Retinal pigment epithelial cell (primary cell): ENCODE data around the gene EGLN1.
"Not testable (repeated sequence)": the region's sequence is repeated elsewhere in the genome, so short reads cannot be mapped to it uniquely, and the experiment has no call there.

Experiments
- DNase-seq: peaks from one replicate; pipeline ENCODE4 v3.0.0-alpha.2; 2010; ENCODE audit warnings: low read depth
- H3K4me3 ChIP-seq: 2 replicates; pipeline ENCODE4 v1.5.1; 2011; ENCODE audit warnings: mild to moderate bottlenecking, low read length, control low read depth, moderate library complexity
- CTCF ChIP-seq: conservative IDR thresholded peaks from 2 replicates; pipeline ENCODE4 v1.5.1; 2011; ENCODE audit warnings: low read depth, low read length, control low read depth, inconsistent platforms

Gene EGLN1

GRCh38 chr1:231421971-231422797, at the start of gene EGLN1:
Gene EGLN1 (minus strand): TSS chr1:231422287. CDS start chr1:231421888, 399 bp downstream.
- peak; percentile 80 for DNase-seq
- H3K4me3 ChIP-seq: peak within 1 kb of the TSS; percentile 89
- peak; percentile 34 for TF ChIP-seq CTCF

- not testable (repeated sequence) for DNase-seq, H3K4me3 ChIP-seq
Measured at GRCh38 chr1:231471500-231471899, 49.4 kb upstream of the EGLN1 start.

- DNase-seq, H3K4me3 ChIP-seq: not testable (repeated sequence)
Measured at GRCh38 chr1:231471027-231471426, 48.9 kb upstream of the EGLN1 start.

GRCh38 chr1:231467986-231468385, 45.9 kb upstream of the EGLN1 start:
- H3K4me3 ChIP-seq: no peak overlapping the region
- no peak for DNase-seq
- TF ChIP-seq CTCF: no peak

GRCh38 chr1:231465051-231465450, 43.0 kb upstream of the EGLN1 start:
- no peak overlapping the region for H3K4me3 ChIP-seq
- no peak for DNase-seq
- no peak for TF ChIP-seq CTCF

GRCh38 chr1:231463541-231463940, 41.5 kb upstream of the EGLN1 start:
- no peak overlapping the region for H3K4me3 ChIP-seq

GRCh38 chr1:231460614-231461013, 38.5 kb upstream of the EGLN1 start:
- H3K4me3 ChIP-seq: no peak overlapping the region
- TF ChIP-seq CTCF: no peak
- DNase-seq: no peak

More at GRCh38 chr1:231463541-231463940, 41.5 kb upstream of the EGLN1 start:
- TF ChIP-seq CTCF: no peak
- no peak for DNase-seq

- not testable (repeated sequence) for DNase-seq
Measured at GRCh38 chr1:231459438-231459837, 37.4 kb upstream of the EGLN1 start.

GRCh38 chr1:231457956-231458355, 35.9 kb upstream of the EGLN1 start:
- not testable (repeated sequence) for H3K4me3 ChIP-seq, DNase-seq

More at GRCh38 chr1:231459438-231459837, 37.4 kb upstream of the EGLN1 start:
- not testable (repeated sequence) for H3K4me3 ChIP-seq

- DNase-seq, H3K4me3 ChIP-seq: not testable (repeated sequence)
Measured at GRCh38 chr1:231454133-231454532, 32.0 kb upstream of the EGLN1 start.
